Measurements from ENCODE around the gene CACNA2D3. TPM values are rescaled to one million over a fixed set of nuclear protein-coding genes. Genes with fewer than 3 reads are reported as not detected.
A peak's percentile ranks its signal among the peaks of the same experiment; 100 is the strongest.

CACNA2D3 gene
- polyA plus RNA-seq, 3 donors = 8.3 to 21.5 (median 10.4) TPM

DNA sequence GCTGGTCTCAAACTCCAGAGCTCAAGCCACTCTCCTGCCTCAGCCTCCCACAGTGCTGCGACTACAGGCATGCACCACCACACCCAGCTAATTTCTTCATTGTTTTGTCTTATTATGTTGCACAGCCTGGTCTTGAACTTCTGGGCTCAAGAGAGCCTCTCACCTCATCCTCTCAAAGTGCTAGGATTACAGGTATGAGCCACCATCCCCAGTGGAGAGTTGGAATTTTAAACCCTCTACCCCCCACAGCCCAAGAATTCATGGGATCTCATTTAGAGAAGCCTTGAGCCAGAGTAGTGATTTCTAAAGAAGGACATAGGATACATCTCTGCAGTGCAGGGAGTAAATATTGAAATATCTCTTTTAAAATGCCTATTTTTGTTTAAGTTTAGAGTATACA is 221.1 kb downstream of the CACNA2D3 start:
- Histone ChIP-seq H3K27me3 (ENCODE audit: control insufficient read depth in 2 of 2, insufficient read depth in 2 of 2, low read length in 2 of 2) (no peaks in the 10 kb centered on the region), H4K20me1 (ENCODE audit: insufficient read depth, low read length) (no peaks in the 10 kb centered on the region), H3K27ac (ENCODE audit: low read depth in 1 of 2, low read length in 2 of 2) (no peak overlapping the region), H3K9ac (ENCODE audit: insufficient read depth, low read length, poor library complexity, severe bottlenecking) (no peak overlapping the region), H3K36me3 (replicated peaks in 1 of 2; ENCODE audit: control insufficient read depth in 1 of 2, insufficient read depth in 2 of 2, low read length in 2 of 2) (no peaks in the 10 kb centered on the region), H3K4me2 (replicated peaks; ENCODE audit: extremely low read depth, low read length, poor library complexity, severe bottlenecking) (no peak overlapping the region), H3K9me3 (replicated peaks in 1 of 2; ENCODE audit: control insufficient read depth in 1 of 2, insufficient read depth in 1 of 2, low read length in 2 of 2) (no peaks in the 10 kb centered on the region), H3K4me3 (replicated peaks in 1 of 3; ENCODE audit: low read depth in 2 of 3, low read length in 3 of 3) (no peak overlapping the region), H2AFZ (ENCODE audit: insufficient read depth, low read depth, low read length, poor library complexity, severe bottlenecking) (no peak overlapping the region), H3K4me1 (ENCODE audit: control insufficient read depth in 1 of 2, insufficient read depth in 2 of 2, low read length in 2 of 2) (no peaks in the 10 kb centered on the region), H3K79me2 (ENCODE audit: insufficient read depth, low read length) (no peaks in the 10 kb centered on the region)
- intact Hi-C loops (cut with micrococcal nuclease) = no loop called here
- no peak for DNase-seq
- H3K9me3 Mint-ChIP-seq = peaks cover 0 to 5% (median 0%) of the 10 kb centered on the region in 7 donors
- H3K4me1 Mint-ChIP-seq = no peaks in the 10 kb centered on the region
- no peak overlapping the region for H3K27ac Mint-ChIP-seq
- TF ChIP-seq, protein P1, sequence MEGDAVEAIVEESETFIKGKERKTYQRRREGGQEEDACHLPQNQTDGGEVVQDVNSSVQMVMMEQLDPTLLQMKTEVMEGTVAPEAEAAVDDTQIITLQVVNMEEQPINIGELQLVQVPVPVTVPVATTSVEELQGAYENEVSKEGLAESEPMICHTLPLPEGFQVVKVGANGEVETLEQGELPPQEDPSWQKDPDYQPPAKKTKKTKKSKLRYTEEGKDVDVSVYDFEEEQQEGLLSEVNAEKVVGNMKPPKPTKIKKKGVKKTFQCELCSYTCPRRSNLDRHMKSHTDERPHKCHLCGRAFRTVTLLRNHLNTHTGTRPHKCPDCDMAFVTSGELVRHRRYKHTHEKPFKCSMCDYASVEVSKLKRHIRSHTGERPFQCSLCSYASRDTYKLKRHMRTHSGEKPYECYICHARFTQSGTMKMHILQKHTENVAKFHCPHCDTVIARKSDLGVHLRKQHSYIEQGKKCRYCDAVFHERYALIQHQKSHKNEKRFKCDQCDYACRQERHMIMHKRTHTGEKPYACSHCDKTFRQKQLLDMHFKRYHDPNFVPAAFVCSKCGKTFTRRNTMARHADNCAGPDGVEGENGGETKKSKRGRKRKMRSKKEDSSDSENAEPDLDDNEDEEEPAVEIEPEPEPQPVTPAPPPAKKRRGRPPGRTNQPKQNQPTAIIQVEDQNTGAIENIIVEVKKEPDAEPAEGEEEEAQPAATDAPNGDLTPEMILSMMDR (IDR thresholded peaks at IDR 0.05) = no peak
- no CpG with 5 or more reads among the region's 1 CpG for WGBS (ENCODE audit: insufficient coverage)
- peak overlapping the region in 1 of 2 donors; percentile 26 for H3K4me3 Mint-ChIP-seq
- no peaks in the 10 kb centered on the region for H3K36me3 Mint-ChIP-seq
- H3K27me3 Mint-ChIP-seq (ENCODE audit: low read depth in 3 of 3) = peaks cover 5 to 16% (median 15%) of the 10 kb centered on the region in 3 donors

DNA sequence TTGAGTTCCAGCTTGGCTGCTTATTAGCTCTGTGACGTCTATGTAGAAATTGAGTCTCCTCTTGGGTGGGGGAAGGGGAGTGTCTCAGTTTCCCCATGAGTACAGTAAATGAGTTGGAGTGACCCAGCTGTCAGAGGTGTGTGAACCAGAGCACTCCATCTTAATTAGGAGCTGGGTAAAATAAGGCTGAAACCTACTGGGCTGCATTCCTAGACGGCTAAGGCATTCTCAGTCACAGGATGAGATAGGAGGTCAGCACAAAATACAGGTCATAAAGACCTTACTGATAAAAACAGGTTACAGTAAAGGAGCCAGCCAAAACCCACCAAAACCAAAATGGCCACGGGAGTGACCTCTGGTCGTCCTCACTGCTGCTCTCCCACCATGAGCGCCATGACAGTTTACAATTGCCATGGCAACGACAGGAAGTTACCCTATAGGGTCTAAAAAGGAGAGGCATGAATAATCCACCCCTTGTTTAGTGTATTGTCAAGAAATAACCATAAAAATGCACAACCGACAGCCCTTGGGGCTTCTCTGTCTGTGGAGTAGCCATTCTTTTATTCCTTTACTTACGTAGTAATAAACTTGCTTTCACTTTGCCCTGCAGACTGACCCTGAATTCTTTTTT is 222.4 kb downstream of the CACNA2D3 start:
- no peak overlapping the region for H2AFZ ChIP-seq (ENCODE audit: insufficient read depth, low read depth, low read length, poor library complexity, severe bottlenecking)

More for the DNA sequence above, 222.4 kb downstream of the CACNA2D3 start:
- peaks cover 0 to 5% (median 0%) of the 10 kb centered on the region in 7 donors for H3K9me3 Mint-ChIP-seq
- no peak overlapping the region for H3K4me2 ChIP-seq (replicated peaks; ENCODE audit: extremely low read depth, low read length, poor library complexity, severe bottlenecking)
- no peaks in the 10 kb centered on the region for H4K20me1 ChIP-seq (ENCODE audit: insufficient read depth, low read length)
- no peaks in the 10 kb centered on the region for H3K36me3 Mint-ChIP-seq
- H3K27me3 Mint-ChIP-seq (ENCODE audit: low read depth in 3 of 3) = peaks cover 3 to 17% (median 13%) of the 10 kb centered on the region in 3 donors
- H3K4me3 ChIP-seq (replicated peaks in 1 of 3; ENCODE audit: low read depth in 2 of 3, low read length in 3 of 3) = no peak overlapping the region
- no peak for DNase-seq
- H3K9me3 ChIP-seq (replicated peaks in 1 of 2; ENCODE audit: control insufficient read depth in 1 of 2, insufficient read depth in 1 of 2, low read length in 2 of 2) = no peaks in the 10 kb centered on the region
- H3K4me3 Mint-ChIP-seq = no peak overlapping the region
- no peaks in the 10 kb centered on the region for H3K4me1 ChIP-seq (ENCODE audit: control insufficient read depth in 1 of 2, insufficient read depth in 2 of 2, low read length in 2 of 2)
- H3K27me3 ChIP-seq (ENCODE audit: control insufficient read depth in 2 of 2, insufficient read depth in 2 of 2, low read length in 2 of 2) = no peaks in the 10 kb centered on the region
- H3K27ac Mint-ChIP-seq = no peak overlapping the region
- H3K4me1 Mint-ChIP-seq = no peaks in the 10 kb centered on the region
- H3K36me3 ChIP-seq (replicated peaks in 1 of 2; ENCODE audit: control insufficient read depth in 1 of 2, insufficient read depth in 2 of 2, low read length in 2 of 2) = no peaks in the 10 kb centered on the region
- no peaks in the 10 kb centered on the region for H3K79me2 ChIP-seq (ENCODE audit: insufficient read depth, low read length)
- H3K9ac ChIP-seq (ENCODE audit: insufficient read depth, low read length, poor library complexity, severe bottlenecking) = no peak overlapping the region
- intact Hi-C loops (cut with micrococcal nuclease) = no loop called here
- TF ChIP-seq, protein P1 (IDR thresholded peaks at IDR 0.05) = no peak
- H3K27ac ChIP-seq (ENCODE audit: low read depth in 1 of 2, low read length in 2 of 2) = no peak overlapping the region
- 100% methylated on average over 1 of the region's 8 CpGs for WGBS (ENCODE audit: insufficient coverage)

All from CD14-positive monocyte (primary cell).